K562 (cell line): ENCODE data around the gene SPATA33. TPM values are rescaled to one million over a fixed set of nuclear protein-coding genes. Genes with fewer than 3 reads are reported as not detected.
A peak's percentile ranks its signal among the peaks of the same experiment; 100 is the strongest.

Experiments
- CBX1 ChIP-seq: sonication (generic); IDR thresholded peaks from 2 replicates; pipeline ENCODE4 v1.6.1; 2016; ENCODE audit warnings: antibody characterized with exemption, low read depth, mild to moderate bottlenecking
- FUS ChIP-seq: fragments of 200-400 bp; formaldehyde crosslinking; optimal IDR thresholded peaks from 2 replicates; pipeline ENCODE3; 2017; ENCODE audit warnings: low read depth, low read length
- HCFC1 ChIP-seq: IDR thresholded peaks from 2 replicates; pipeline ENCODE4 v1.6.1; 2012; ENCODE audit warnings: low read depth, low read length, improper control_type of control experiment
- MAFG ChIP-seq: fragments of 450-650 bp; conservative IDR thresholded peaks from 2 replicates; pipeline ENCODE4 v1.6.1; 2016; ENCODE audit warnings: missing genetic modification characterization, missing compliant biosample characterization
- MBD1 ChIP-seq: fragments of 250-450 bp; sonication (Bioruptor Pico); IDR thresholded peaks from 2 replicates; pipeline ENCODE4 v1.8.0; 2022; ENCODE audit warnings: inconsistent platforms
- PHF8 ChIP-seq: fragments of 200-600 bp; sonication (generic); IDR thresholded peaks from 2 replicates; pipeline ENCODE4 v1.6.1; 2012; ENCODE audit warnings: mixed run types, mild to moderate bottlenecking, inconsistent platforms, low read length, moderate library complexity, borderline replicate concordance
- POLR3A ChIP-seq: IDR thresholded peaks from 2 replicates; pipeline ENCODE4 v1.6.1; 2011; ENCODE audit warnings: borderline replicate concordance, mild to moderate bottlenecking, moderate library complexity; ENCODE audit not compliant: insufficient read length, insufficient read depth; ENCODE audit errors: extremely low read depth
- RBM17 ChIP-seq: fragments of 200-400 bp; formaldehyde crosslinking; IDR thresholded peaks from 2 replicates; pipeline ENCODE4 v1.6.1; 2017; ENCODE audit warnings: low read depth, mild to moderate bottlenecking, low read length, borderline replicate concordance
- THRB ChIP-seq: fragments of 450-650 bp; formaldehyde crosslinking; conservative IDR thresholded peaks from 2 replicates; pipeline ENCODE4 v1.4.0; 2022; ENCODE audit warnings: mild to moderate bottlenecking, missing genetic modification characterization
- USF1 ChIP-seq: sonication (generic); formaldehyde crosslinking; IDR thresholded peaks from 2 replicates; pipeline ENCODE4 v1.9.0; 2022; ENCODE audit warnings: mild to moderate bottlenecking, missing genetic modification reagents
- ZNF23 ChIP-seq: fragments of 250-450 bp; sonication (Bioruptor Pico); IDR thresholded peaks from 2 replicates; pipeline ENCODE4 v1.4.0; 2020; ENCODE audit warnings: mild to moderate bottlenecking
- ZNF384 ChIP-seq: IDR thresholded peaks from 2 replicates; pipeline ENCODE4 v1.6.1; 2012; ENCODE audit warnings: low read depth, low read length, improper control_type of control experiment
- polyA plus RNA-seq, 8 experiments: library from polyadenylated mRNA; depleted of rRNA in 4 of 8; stranded (reverse) in 5 of 8; unstranded in 3 of 8; fragments of >200 nt; fragmentation: Nextera tagmentation in 2 of 8; fragmentation: Illumina TruSeq in 1 of 8; extraction: Ambion mirVana in 2 of 8; extraction: Trizol in 1 of 8; gene quantifications; 2 replicates each; pipeline versions ENCODE4 v1.2.1 to v1.2.3, GENCODE V29; 2011 to 2014; ENCODE audit warnings: inconsistent platforms in 1 of 8, missing spikeins in 1 of 8
- total RNA-seq, 7 experiments: library from RNA; depleted of rRNA in 6 of 7; stranded (reverse); fragments of >200 nt in 6 of 7; fragmentation: Illumina TruSeq in 2 of 7; extraction: Trizol in 2 of 7; gene quantifications; 2 replicates each; pipeline versions ENCODE4 v1.2.1 to v1.2.3, GENCODE V29; 2011 to 2021; ENCODE audit warnings: low replicate concordance in 1 of 7
- TF ChIP-seq, protein P1 (sequence below): sonication (generic); formaldehyde crosslinking; IDR thresholded peaks from 2 replicates; pipeline ENCODE4 v1.8.1; 2023; ENCODE audit warnings: missing genetic modification reagents, mild to moderate bottlenecking, borderline replicate concordance
- TF ChIP-seq, protein P2 (sequence below): sonication (generic); formaldehyde crosslinking; IDR thresholded peaks from 2 replicates; pipeline ENCODE4 v1.8.0; 2022; ENCODE audit warnings: missing genetic modification reagents, mild to moderate bottlenecking, borderline replicate concordance
- TF ChIP-seq, protein P3 (sequence below): sonication (generic); formaldehyde crosslinking; IDR thresholded peaks from 2 replicates; pipeline ENCODE4 v1.8.0; 2022; ENCODE audit warnings: mild to moderate bottlenecking, low read depth, missing genetic modification reagents

Gene SPATA33
- total and polyA plus RNA-seq, 9 of the 15 experiments (the other 6 are each of a cell fraction or from before 2014, with no cell fraction given) = 4.0 to 20.0 (median 11.8) TPM

GRCh38 chr16:89657442-89658220 lies at the start of gene SPATA33, which contains the start of gene CHMP1A (continued):
- TF ChIP-seq CBX1 (peak; percentile 89; the same call in 1 of the 2 replicates), MBD1 (CRISPR knock-in tag) (no peak), ZNF384 (no peak), THRB (CRISPR knock-in tag) (no peak), FUS (peak; percentile 41), POLR3A (no peak), USF1 (CRISPR knock-in tag) (0 out of 2 replicates have a peak, but pooled peaks have one; percentile 29), PHF8 (peak; percentile 89; the same call in 1 of the 2 replicates), HCFC1 (peak; percentile 70), MAFG (no peak), RBM17 (no peak), ZNF23 (no peak)
- TF ChIP-seq, protein P1, sequence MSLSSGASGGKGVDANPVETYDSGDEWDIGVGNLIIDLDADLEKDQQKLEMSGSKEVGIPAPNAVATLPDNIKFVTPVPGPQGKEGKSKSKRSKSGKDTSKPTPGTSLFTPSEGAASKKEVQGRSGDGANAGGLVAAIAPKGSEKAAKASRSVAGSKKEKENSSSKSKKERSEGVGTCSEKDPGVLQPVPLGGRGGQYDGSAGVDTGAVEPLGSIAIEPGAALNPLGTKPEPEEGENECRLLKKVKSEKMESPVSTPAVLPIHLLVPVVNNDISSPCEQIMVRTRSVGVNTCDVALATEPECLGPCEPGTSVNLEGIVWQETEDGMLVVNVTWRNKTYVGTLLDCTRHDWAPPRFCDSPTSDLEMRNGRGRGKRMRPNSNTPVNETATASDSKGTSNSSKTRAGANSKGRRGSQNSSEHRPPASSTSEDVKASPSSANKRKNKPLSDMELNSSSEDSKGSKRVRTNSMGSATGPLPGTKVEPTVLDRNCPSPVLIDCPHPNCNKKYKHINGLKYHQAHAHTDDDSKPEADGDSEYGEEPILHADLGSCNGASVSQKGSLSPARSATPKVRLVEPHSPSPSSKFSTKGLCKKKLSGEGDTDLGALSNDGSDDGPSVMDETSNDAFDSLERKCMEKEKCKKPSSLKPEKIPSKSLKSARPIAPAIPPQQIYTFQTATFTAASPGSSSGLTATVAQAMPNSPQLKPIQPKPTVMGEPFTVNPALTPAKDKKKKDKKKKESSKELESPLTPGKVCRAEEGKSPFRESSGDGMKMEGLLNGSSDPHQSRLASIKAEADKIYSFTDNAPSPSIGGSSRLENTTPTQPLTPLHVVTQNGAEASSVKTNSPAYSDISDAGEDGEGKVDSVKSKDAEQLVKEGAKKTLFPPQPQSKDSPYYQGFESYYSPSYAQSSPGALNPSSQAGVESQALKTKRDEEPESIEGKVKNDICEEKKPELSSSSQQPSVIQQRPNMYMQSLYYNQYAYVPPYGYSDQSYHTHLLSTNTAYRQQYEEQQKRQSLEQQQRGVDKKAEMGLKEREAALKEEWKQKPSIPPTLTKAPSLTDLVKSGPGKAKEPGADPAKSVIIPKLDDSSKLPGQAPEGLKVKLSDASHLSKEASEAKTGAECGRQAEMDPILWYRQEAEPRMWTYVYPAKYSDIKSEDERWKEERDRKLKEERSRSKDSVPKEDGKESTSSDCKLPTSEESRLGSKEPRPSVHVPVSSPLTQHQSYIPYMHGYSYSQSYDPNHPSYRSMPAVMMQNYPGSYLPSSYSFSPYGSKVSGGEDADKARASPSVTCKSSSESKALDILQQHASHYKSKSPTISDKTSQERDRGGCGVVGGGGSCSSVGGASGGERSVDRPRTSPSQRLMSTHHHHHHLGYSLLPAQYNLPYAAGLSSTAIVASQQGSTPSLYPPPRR (CRISPR knock-in tag) = no peak
- TF ChIP-seq, protein P2, sequence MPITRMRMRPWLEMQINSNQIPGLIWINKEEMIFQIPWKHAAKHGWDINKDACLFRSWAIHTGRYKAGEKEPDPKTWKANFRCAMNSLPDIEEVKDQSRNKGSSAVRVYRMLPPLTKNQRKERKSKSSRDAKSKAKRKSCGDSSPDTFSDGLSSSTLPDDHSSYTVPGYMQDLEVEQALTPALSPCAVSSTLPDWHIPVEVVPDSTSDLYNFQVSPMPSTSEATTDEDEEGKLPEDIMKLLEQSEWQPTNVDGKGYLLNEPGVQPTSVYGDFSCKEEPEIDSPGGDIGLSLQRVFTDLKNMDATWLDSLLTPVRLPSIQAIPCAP (CRISPR knock-in tag) = no peak
- TF ChIP-seq, protein P3, sequence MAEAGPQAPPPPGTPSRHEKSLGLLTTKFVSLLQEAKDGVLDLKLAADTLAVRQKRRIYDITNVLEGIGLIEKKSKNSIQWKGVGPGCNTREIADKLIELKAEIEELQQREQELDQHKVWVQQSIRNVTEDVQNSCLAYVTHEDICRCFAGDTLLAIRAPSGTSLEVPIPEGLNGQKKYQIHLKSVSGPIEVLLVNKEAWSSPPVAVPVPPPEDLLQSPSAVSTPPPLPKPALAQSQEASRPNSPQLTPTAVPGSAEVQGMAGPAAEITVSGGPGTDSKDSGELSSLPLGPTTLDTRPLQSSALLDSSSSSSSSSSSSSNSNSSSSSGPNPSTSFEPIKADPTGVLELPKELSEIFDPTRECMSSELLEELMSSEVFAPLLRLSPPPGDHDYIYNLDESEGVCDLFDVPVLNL (CRISPR knock-in tag) = peak; percentile 76; the same call in 1 of the 2 replicates
